Heart right ventricle (tissue), 16 donors: Measurements from ENCODE around the gene APPBP2. TPM values are rescaled to one million over a fixed set of nuclear protein-coding genes. Genes with fewer than 3 reads are reported as not detected.

ENCODE experiments used
- ATAC-seq, 8 donors: fragments of 200-7000 bp; cut with Tn5 transposase; one replicate each; pipeline ENCODE4 v1.9.1; 2020; ENCODE audit warnings: mild to moderate bottlenecking in 8 of 8, moderate library complexity in 8 of 8, moderate number of reproducible peaks in 1 of 8
- DNase-seq, 2 donors: peaks; one replicate each; pipeline ENCODE4 v3.0.0-alpha.2; 2020
- H3K27ac ChIP-seq, 10 donors: fragments of 200-600 bp; sonication (generic) in 2 of 10; one replicate each; pipeline versions ENCODE4 v1.5.0 to v1.8.0; 2020 to 2022; ENCODE audit warnings: mild to moderate bottlenecking in 3 of 10
- H3K27me3 ChIP-seq, 7 donors: fragments of 200-600 bp; one replicate each; pipeline ENCODE4 v1.8.0; 2021 to 2022; ENCODE audit warnings: mild to moderate bottlenecking in 2 of 7
- H3K36me3 ChIP-seq, 9 donors: fragments of 200-600 bp; sonication (generic) in 1 of 9; one replicate each; pipeline versions ENCODE4 v1.5.0 to v1.8.0; 2020 to 2022; ENCODE audit warnings: mild to moderate bottlenecking in 2 of 9
- H3K4me1 ChIP-seq, 9 donors: fragments of 200-600 bp; sonication (generic) in 1 of 9; one replicate each; pipeline versions ENCODE4 v1.5.0 to v1.8.0; 2020 to 2022; ENCODE audit warnings: mild to moderate bottlenecking in 4 of 9
- H3K4me3 ChIP-seq, 10 donors: fragments of 200-600 bp; sonication (generic) in 2 of 10; one replicate each; pipeline versions ENCODE4 v1.5.0 to v1.8.0; 2020 to 2022; ENCODE audit warnings: mild to moderate bottlenecking in 7 of 10, moderate library complexity in 2 of 10
- H3K9me3 ChIP-seq, 11 donors: fragments of 200-600 bp in 10 of 11; sonication (generic) in 2 of 11; one replicate each; pipeline versions ENCODE4 v1.5.0 to v1.8.0; 2013 to 2022; ENCODE audit warnings: mild to moderate bottlenecking in 2 of 11, control low read depth in 1 of 11, moderate library complexity in 1 of 11
- WGBS, 2 donors: extraction: QIAGEN DNeasy Blood & Tissue Kit; methylation state at CpG; one replicate each; pipeline ENCODE4 v1.1.7; 2013; ENCODE audit warnings: inconsistent platforms in 1 of 2; 5-methylcytosine and 5-hydroxymethylcytosine counted together
- intact Hi-C, 10 donors: fragments of 100-400 bp; cut with DNase I; formaldehyde crosslinking; loops; one replicate each; pipeline versions ENCODE4 v1.11.1 to v1.14.2; 2022
- polyA plus RNA-seq, 2 donors: library from polyadenylated mRNA; stranded (reverse); fragments of 200-250 nt; gene quantifications; one replicate each; pipeline ENCODE4 v1.2.3, GENCODE V29; 2013
- total RNA-seq, 10 donors: library from RNA; stranded (reverse); fragmentation: NEBNext Ultra II Directional in 3 of 10; extraction: Animal tissue kit (Norgen Biotek cat#: 25700) in 3 of 10; gene quantifications; one replicate each; pipeline versions ENCODE4 v1.2.1 to v1.2.4, GENCODE V29; 2021 to 2023
- TF ChIP-seq, protein P1 (sequence below), 9 donors: fragments of 200-600 bp; sonication (generic) in 2 of 9; IDR thresholded peaks; one replicate each; pipeline versions ENCODE4 v1.5.0 to v1.8.0; 2021 to 2022; ENCODE audit warnings: antibody characterized with exemption in 9 of 9, mild to moderate bottlenecking in 5 of 9, moderate library complexity in 1 of 9
- donor health status: Arrhythmogenic right ventricular cardiomyopathy.
- donor health status: ischemic (EF 13 %, LVEDD 7.1; RV severe dilation, severe dysfunction).
- donor health status: healthy with polysubstance abuse.
- donor health status: DM: no; HTN: yes; CAD: no.
- donor health status: DM: no; HTN: no; CAD: no.
- donor health status: ischemic (EF 25% LVEDD 6.9; RV normal size, moderate dysfunction).
- donor health status: ischemic (EF 25% LVEDD 5.7; RV mildly dilated, moderate dysfunction).
- donor health status: healthy.
- donor health status: DM: yes; HTN: yes; CAD: no.
- donor health status: Ischemic cardiomyopathy.
- donor health status: ischemic (EF 35%, LVEDD 5.7; RV mildly dilated, moderate dysfunction).
- donor health status: nonischemic (EF 11% LVEDD 7.7; RV severe dilation, severe dysfunction).
- donor health status: DM: yes; HTN: yes; CAD: no.
- donor health status: PGD.
- donor health status: ischemic (EF 29% LVEDD 5.4; RV normal size, mild dysfunction).
- donor health status: nonischemic (EF 23%, LVEDD 6.1; RV moderate dilation, normal function).

The APPBP2 gene
- total and polyA plus RNA-seq, 12 donors = 4.6 to 22.8 (median 17.2) TPM

DNA sequence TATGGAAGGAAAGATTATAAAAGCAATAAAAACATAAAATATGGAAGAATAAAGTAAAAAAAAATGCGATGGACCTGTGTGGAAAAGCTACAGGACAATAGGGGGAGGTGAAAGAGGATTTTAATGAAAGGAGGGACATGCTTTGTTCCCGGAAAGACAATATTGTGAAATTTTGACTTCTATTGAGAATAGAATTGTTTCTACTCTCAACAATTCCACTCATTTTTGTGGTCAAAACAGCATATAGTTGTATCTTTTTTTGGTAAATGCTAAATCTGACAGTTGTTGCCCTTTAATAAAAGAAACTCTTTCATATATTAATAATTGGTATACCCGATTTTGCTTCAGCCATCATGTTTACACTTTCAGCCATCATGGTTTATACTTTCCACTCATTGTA is 22.9 kb upstream of the APPBP2 start:
- TF ChIP-seq, protein P1, sequence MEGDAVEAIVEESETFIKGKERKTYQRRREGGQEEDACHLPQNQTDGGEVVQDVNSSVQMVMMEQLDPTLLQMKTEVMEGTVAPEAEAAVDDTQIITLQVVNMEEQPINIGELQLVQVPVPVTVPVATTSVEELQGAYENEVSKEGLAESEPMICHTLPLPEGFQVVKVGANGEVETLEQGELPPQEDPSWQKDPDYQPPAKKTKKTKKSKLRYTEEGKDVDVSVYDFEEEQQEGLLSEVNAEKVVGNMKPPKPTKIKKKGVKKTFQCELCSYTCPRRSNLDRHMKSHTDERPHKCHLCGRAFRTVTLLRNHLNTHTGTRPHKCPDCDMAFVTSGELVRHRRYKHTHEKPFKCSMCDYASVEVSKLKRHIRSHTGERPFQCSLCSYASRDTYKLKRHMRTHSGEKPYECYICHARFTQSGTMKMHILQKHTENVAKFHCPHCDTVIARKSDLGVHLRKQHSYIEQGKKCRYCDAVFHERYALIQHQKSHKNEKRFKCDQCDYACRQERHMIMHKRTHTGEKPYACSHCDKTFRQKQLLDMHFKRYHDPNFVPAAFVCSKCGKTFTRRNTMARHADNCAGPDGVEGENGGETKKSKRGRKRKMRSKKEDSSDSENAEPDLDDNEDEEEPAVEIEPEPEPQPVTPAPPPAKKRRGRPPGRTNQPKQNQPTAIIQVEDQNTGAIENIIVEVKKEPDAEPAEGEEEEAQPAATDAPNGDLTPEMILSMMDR (IDR thresholded peaks at IDR 0.05) = no peak
- Histone ChIP-seq H3K9me3 (peaks cover 0 to 12% (median 0%) of the 10 kb centered on the region in 11 donors), H3K36me3 (no peaks in the 10 kb centered on the region), H3K4me1 (no peaks in the 10 kb centered on the region), H3K4me3 (no peak overlapping the region), H3K27me3 (no peaks in the 10 kb centered on the region), H3K27ac (no peak overlapping the region)
- DNase-seq (no peak), ATAC-seq (no peak)
- intact Hi-C loops = no loop called here
- 92 to 95% methylated on average over 3 of the region's 3 CpGs for WGBS, 2 donors

DNA sequence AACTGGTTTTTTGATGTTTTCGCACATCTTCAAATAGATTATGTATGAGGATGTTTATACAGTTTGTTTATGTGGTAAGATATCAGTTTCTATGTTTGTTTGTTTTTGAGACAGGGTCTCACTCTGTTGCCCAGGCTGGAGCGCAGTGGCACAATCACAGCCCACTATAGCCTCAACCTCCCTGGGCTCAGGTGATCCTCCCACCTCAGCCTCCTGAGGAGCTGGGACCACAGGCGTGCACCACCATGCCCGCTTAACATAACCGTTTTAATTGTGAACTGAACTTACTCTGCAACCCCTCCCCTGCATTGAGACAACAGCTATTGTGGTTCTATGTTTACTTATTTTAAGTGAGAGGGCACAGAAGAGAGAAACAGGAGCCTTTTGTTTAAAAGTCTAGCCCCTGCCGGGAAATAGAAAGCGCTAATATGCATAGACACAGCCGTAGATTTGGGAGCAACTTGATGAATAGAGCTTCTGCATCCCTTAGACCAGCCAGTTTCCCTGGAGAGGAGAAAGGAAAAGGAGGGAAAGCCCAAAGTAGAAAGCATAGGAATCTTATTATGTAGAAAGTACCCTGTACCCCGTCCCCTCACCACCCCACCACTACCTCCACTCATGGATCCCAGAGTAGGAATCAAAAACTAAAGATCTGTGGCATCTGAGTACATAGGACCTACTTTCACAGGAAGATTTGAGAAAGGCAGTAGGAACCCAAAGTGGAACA is 19.6 kb upstream of the APPBP2 start:
- 89 to 91% methylated on average over 9 of the region's 9 CpGs for WGBS, 2 donors
- intact Hi-C loops = no loop called here
- no peak overlapping the region for H3K27ac ChIP-seq
- ATAC-seq (no peak), DNase-seq (no peak)
- no peaks in the 10 kb centered on the region for H3K36me3 ChIP-seq
- no peaks in the 10 kb centered on the region for H3K27me3 ChIP-seq
- no peaks in the 10 kb centered on the region for H3K4me1 ChIP-seq
- TF ChIP-seq, protein P1 (IDR thresholded peaks at IDR 0.05) = no peak
- no peak overlapping the region for H3K4me3 ChIP-seq
- H3K9me3 ChIP-seq = no peaks in the 10 kb centered on the region

- Histone ChIP-seq H3K4me1 (no peaks in the 10 kb centered on the region), H3K4me3 (no peak overlapping the region), H3K36me3 (no peaks in the 10 kb centered on the region), H3K9me3 (no peaks in the 10 kb centered on the region), H3K27ac (no peak overlapping the region), H3K27me3 (no peaks in the 10 kb centered on the region)
- intact Hi-C loops = no loop called here
- WGBS, 2 donors = 74 to 86% methylated on average over 4 of the region's 4 CpGs
- ATAC-seq (no peak), DNase-seq (no peak)
- TF ChIP-seq, protein P1 (IDR thresholded peaks at IDR 0.05) = no peak
Measured at GRCh38 chr17:60542071-60542470, 16.0 kb upstream of the APPBP2 start.

DNA sequence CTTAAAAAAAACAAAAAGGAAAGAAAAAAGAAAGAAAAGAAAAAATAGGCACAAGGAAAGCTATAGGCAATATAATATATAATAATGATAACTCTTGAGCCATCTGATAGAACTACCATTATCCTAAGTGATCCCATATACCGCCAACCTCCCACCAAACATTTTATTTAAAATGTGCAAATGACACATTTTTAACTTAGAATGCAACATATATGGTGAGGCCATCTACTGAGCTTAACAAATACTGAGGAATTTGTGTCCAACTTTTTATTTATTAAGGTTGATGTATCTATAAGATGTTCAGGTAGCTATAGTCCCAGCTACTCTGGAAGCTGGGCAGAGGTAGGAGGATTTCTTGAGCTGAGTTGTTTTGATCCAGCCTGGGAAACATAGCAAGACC is 14.4 kb upstream of the APPBP2 start:
- no peak for DNase-seq
- TF ChIP-seq, protein P1 (IDR thresholded peaks at IDR 0.05) = no peak
- no peak for ATAC-seq
- H3K36me3 ChIP-seq = no peaks in the 10 kb centered on the region
- intact Hi-C loops = no loop called here
- H3K4me3 ChIP-seq = no peak overlapping the region
- no peaks in the 10 kb centered on the region for H3K4me1 ChIP-seq
- H3K27me3 ChIP-seq = no peaks in the 10 kb centered on the region
- no peak overlapping the region for H3K27ac ChIP-seq
- no peaks in the 10 kb centered on the region for H3K9me3 ChIP-seq
- 94 to 95% methylated on average over 1 of the region's 1 CpG for WGBS, 2 donors
